Mesenchymal stem cell (in vitro differentiated cells and primary cell): ENCODE results near the gene DTX4.

Source experiments
- DNase-seq: peaks from one replicate; pipeline ENCODE4 v3.0.0-alpha.2; 2013
- H2AFZ ChIP-seq: one replicate; pipeline ENCODE4 v1.6.1; 2013; ENCODE audit warnings: low read depth, mild to moderate bottlenecking, control low read depth, inconsistent platforms, low read length, moderate library complexity
- H2AK5ac ChIP-seq: 2 replicates; pipeline ENCODE4 v1.6.1; 2013; ENCODE audit warnings: low read length, moderate library complexity, mild to moderate bottlenecking, inconsistent platforms; ENCODE audit not compliant: severe bottlenecking
- H2BK120ac ChIP-seq: one replicate; pipeline ENCODE4 v1.6.1; 2013; ENCODE audit warnings: low read depth, mild to moderate bottlenecking, inconsistent platforms, low read length, moderate library complexity
- H2BK12ac ChIP-seq, 2 experiments: one replicate each; pipeline ENCODE4 v1.6.1; 2013; ENCODE audit warnings: inconsistent platforms in 2 of 2, low read length in 2 of 2, mild to moderate bottlenecking in 2 of 2, moderate library complexity in 2 of 2, control low read depth in 1 of 2
- H2BK15ac ChIP-seq: one replicate; pipeline ENCODE4 v1.6.1; 2013; ENCODE audit warnings: mild to moderate bottlenecking, low read depth, inconsistent platforms; ENCODE audit not compliant: poor library complexity, severe bottlenecking
- H2BK5ac ChIP-seq: 2 replicates; pipeline ENCODE4 v1.6.1; 2013; ENCODE audit warnings: low read depth, mild to moderate bottlenecking, low read length, control low read depth, inconsistent platforms; ENCODE audit not compliant: poor library complexity, severe bottlenecking
- H3K14ac ChIP-seq, 2 experiments: one replicate each; pipeline ENCODE4 v1.6.1; 2013; ENCODE audit warnings: inconsistent platforms in 2 of 2, low read length in 2 of 2, control low read depth in 1 of 2, mild to moderate bottlenecking in 1 of 2, moderate library complexity in 1 of 2
- H3K18ac ChIP-seq, 2 experiments: one replicate each; pipeline ENCODE4 v1.6.1; 2013; ENCODE audit warnings: inconsistent platforms in 2 of 2, low read length in 2 of 2, control low read depth in 1 of 2, low read depth in 1 of 2, mild to moderate bottlenecking in 1 of 2
- H3K23ac ChIP-seq, 2 experiments: one replicate each; pipeline ENCODE4 v1.6.1; 2013; ENCODE audit warnings: inconsistent platforms in 2 of 2, low read length in 2 of 2, mild to moderate bottlenecking in 2 of 2, moderate library complexity in 2 of 2, control low read depth in 1 of 2
- H3K27ac ChIP-seq: 2 replicates; pipeline ENCODE4 v1.5.1; 2013; ENCODE audit warnings: mild to moderate bottlenecking, moderate library complexity, low read length, control low read depth, inconsistent platforms; ENCODE audit not compliant: poor library complexity, severe bottlenecking
- H3K27me3 ChIP-seq, 2 experiments: 2 replicates each; pipeline versions ENCODE4 v1.6.1 to v1.7.0; 2013; ENCODE audit warnings: low read length in 2 of 2, mild to moderate bottlenecking in 2 of 2, moderate library complexity in 2 of 2, control low read depth in 1 of 2, inconsistent platforms in 1 of 2; ENCODE audit not compliant: control insufficient read depth in 1 of 2, insufficient read depth in 1 of 2
- H3K36me3 ChIP-seq, 2 experiments: 2 replicates each; pipeline versions ENCODE4 v1.6.1 to v1.7.0; 2013; ENCODE audit warnings: low read length in 2 of 2, control low read depth in 1 of 2, inconsistent platforms in 1 of 2, low read depth in 1 of 2, mild to moderate bottlenecking in 1 of 2; ENCODE audit not compliant: insufficient read depth in 2 of 2, control insufficient read depth in 1 of 2
- H3K4ac ChIP-seq, 2 experiments: one replicate each; pipeline ENCODE4 v1.6.1; 2013; ENCODE audit warnings: inconsistent platforms in 2 of 2, low read length in 2 of 2, mild to moderate bottlenecking in 2 of 2, moderate library complexity in 2 of 2, control low read depth in 1 of 2, low read depth in 1 of 2
- H3K4me1 ChIP-seq: 2 replicates; pipeline ENCODE4 v1.6.1; 2013; ENCODE audit warnings: low read depth, low read length, control low read depth; ENCODE audit not compliant: control insufficient read depth, insufficient read depth
- H3K4me2 ChIP-seq: 2 replicates; pipeline ENCODE4 v1.6.1; 2013; ENCODE audit warnings: low read length, mild to moderate bottlenecking, inconsistent platforms; ENCODE audit not compliant: poor library complexity, severe bottlenecking
- H3K4me3 ChIP-seq, 2 experiments: 2 replicates each; pipeline versions ENCODE4 v1.5.1 to v1.7.0; 2013; ENCODE audit warnings: low read length in 2 of 2, mild to moderate bottlenecking in 2 of 2, control low read depth in 1 of 2, low read depth in 1 of 2; ENCODE audit not compliant: insufficient read depth in 1 of 2
- H3K79me1 ChIP-seq: replicated peaks from 2 replicates; pipeline ENCODE4 v1.6.1; 2013; ENCODE audit warnings: mild to moderate bottlenecking, control low read depth, low read length, inconsistent platforms; ENCODE audit not compliant: poor library complexity, severe bottlenecking
- H3K9ac ChIP-seq: 2 replicates; pipeline ENCODE4 v1.7.0; 2013; ENCODE audit warnings: mild to moderate bottlenecking, low read length, moderate library complexity
- H3K9me3 ChIP-seq: 2 replicates; pipeline ENCODE4 v1.7.0; 2013; ENCODE audit warnings: mild to moderate bottlenecking, low read length; ENCODE audit not compliant: control insufficient read depth
- H4K8ac ChIP-seq: one replicate; pipeline ENCODE4 v1.6.1; 2013; ENCODE audit warnings: inconsistent platforms, mild to moderate bottlenecking, low read length, moderate library complexity
- H4K91ac ChIP-seq: one replicate; pipeline ENCODE4 v1.6.1; 2013; ENCODE audit warnings: mild to moderate bottlenecking, low read length, inconsistent platforms
- WGBS: methylation state at CpG from one replicate; pipeline ENCODE4 v1.1.7; 2013; ENCODE audit warnings: mixed read lengths; 5-methylcytosine and 5-hydroxymethylcytosine counted together

The DTX4 gene

GRCh38 chr11:59173964-59174663 lies 2.2 kb downstream of the DTX4 start:
- Histone ChIP-seq H3K18ac (no peak overlapping the region), H3K4me1 (peaks cover 21% of the 10 kb centered on the region), H3K4me3 (peak overlapping the region in 1 of 2 experiments; percentile 43), H3K4me2 (peak overlapping the region; percentile 24), H3K36me3 (no peaks in the 10 kb centered on the region), H3K27ac (no peak overlapping the region), H4K8ac (no peak overlapping the region), H2BK12ac (no peak overlapping the region), H2BK5ac (no peak overlapping the region), H3K27me3 (peaks cover 10 to 54% of the 10 kb centered on the region in 2 experiments), H3K14ac (no peak overlapping the region), H3K23ac (no peak overlapping the region), H4K91ac (no peak overlapping the region), H3K9me3 (no peaks in the 10 kb centered on the region), H2AK5ac (no peak overlapping the region), H2AFZ (no peak overlapping the region), H3K4ac (no peak overlapping the region), H2BK120ac (no peak overlapping the region), H3K79me1 (no peaks in the 10 kb centered on the region), H2BK15ac (no peak overlapping the region), H3K9ac (no peak overlapping the region)
- peak; percentile 64 for DNase-seq
- 39% methylated on average over 5 of the region's 7 CpGs for WGBS

GRCh38 chr11:59174664-59175033 lies 2.7 kb downstream of the DTX4 start:
- Histone ChIP-seq H3K23ac (no peak overlapping the region), H2BK15ac (no peak overlapping the region), H3K9ac (no peak overlapping the region), H2AFZ (no peak overlapping the region), H3K4ac (no peak overlapping the region), H2BK120ac (no peak overlapping the region), H4K8ac (no peak overlapping the region), H3K27ac (no peak overlapping the region), H3K4me3 (no peak overlapping the region), H3K36me3 (no peaks in the 10 kb centered on the region), H4K91ac (no peak overlapping the region), H3K4me1 (peaks cover 21% of the 10 kb centered on the region), H3K18ac (no peak overlapping the region), H3K14ac (no peak overlapping the region), H3K79me1 (no peaks in the 10 kb centered on the region), H2BK5ac (no peak overlapping the region), H3K27me3 (peaks cover 10 to 54% of the 10 kb centered on the region in 2 experiments), H3K9me3 (no peaks in the 10 kb centered on the region), H2BK12ac (no peak overlapping the region), H3K4me2 (no peak overlapping the region), H2AK5ac (no peak overlapping the region)
- WGBS, result 88% methylated on average over 7 of the region's 7 CpGs
- peak; percentile 30 for DNase-seq

GRCh38 chr11:59175091-59175501 lies 3.2 kb downstream of the DTX4 start:
- Histone ChIP-seq H2AFZ (no peak overlapping the region), H2BK12ac (no peak overlapping the region), H3K4me3 (no peak overlapping the region), H2BK5ac (no peak overlapping the region), H3K36me3 (no peaks in the 10 kb centered on the region), H3K27ac (no peak overlapping the region), H3K9me3 (no peaks in the 10 kb centered on the region), H3K4me2 (no peak overlapping the region), H3K79me1 (no peaks in the 10 kb centered on the region), H3K14ac (no peak overlapping the region), H3K9ac (no peak overlapping the region), H2BK15ac (no peak overlapping the region), H4K91ac (no peak overlapping the region), H3K4ac (no peak overlapping the region), H3K23ac (no peak overlapping the region), H3K4me1 (peaks cover 21% of the 10 kb centered on the region), H3K27me3 (peaks cover 10 to 54% of the 10 kb centered on the region in 2 experiments), H4K8ac (no peak overlapping the region), H2AK5ac (no peak overlapping the region), H2BK120ac (no peak overlapping the region), H3K18ac (no peak overlapping the region)
- DNase-seq, result no peak
- WGBS, result 60% methylated on average over 4 of the region's 4 CpGs

GRCh38 chr11:59176330-59176729 lies 4.4 kb downstream of the DTX4 start:
- no peak overlapping the region for H2BK12ac ChIP-seq
- no peak overlapping the region for H3K23ac ChIP-seq
- H3K9ac ChIP-seq, result no peak overlapping the region
- no peak overlapping the region for H2BK120ac ChIP-seq
- no peaks in the 10 kb centered on the region for H3K79me1 ChIP-seq
- no peak overlapping the region for H2BK15ac ChIP-seq
- no peak overlapping the region for H2BK5ac ChIP-seq
- H2AFZ ChIP-seq, result no peak overlapping the region
- no peaks in the 10 kb centered on the region for H3K9me3 ChIP-seq
- H3K4me3 ChIP-seq, result no peak overlapping the region
- H3K14ac ChIP-seq, result no peak overlapping the region
- H4K8ac ChIP-seq, result no peak overlapping the region
- no peak overlapping the region for H3K18ac ChIP-seq
- no peak overlapping the region for H3K4ac ChIP-seq
- H3K36me3 ChIP-seq, result no peaks in the 10 kb centered on the region
- no peak for DNase-seq
- H3K4me2 ChIP-seq, result no peak overlapping the region
- H3K27me3 ChIP-seq, result peaks cover 10 to 60% of the 10 kb centered on the region in 2 experiments
- 89% methylated on average over 6 of the region's 7 CpGs for WGBS
- H3K4me1 ChIP-seq, result peaks cover 21% of the 10 kb centered on the region
- H3K27ac ChIP-seq, result no peak overlapping the region
- H2AK5ac ChIP-seq, result no peak overlapping the region
- no peak overlapping the region for H4K91ac ChIP-seq
